ENCODE results near the gene NLRC3.

DNA sequence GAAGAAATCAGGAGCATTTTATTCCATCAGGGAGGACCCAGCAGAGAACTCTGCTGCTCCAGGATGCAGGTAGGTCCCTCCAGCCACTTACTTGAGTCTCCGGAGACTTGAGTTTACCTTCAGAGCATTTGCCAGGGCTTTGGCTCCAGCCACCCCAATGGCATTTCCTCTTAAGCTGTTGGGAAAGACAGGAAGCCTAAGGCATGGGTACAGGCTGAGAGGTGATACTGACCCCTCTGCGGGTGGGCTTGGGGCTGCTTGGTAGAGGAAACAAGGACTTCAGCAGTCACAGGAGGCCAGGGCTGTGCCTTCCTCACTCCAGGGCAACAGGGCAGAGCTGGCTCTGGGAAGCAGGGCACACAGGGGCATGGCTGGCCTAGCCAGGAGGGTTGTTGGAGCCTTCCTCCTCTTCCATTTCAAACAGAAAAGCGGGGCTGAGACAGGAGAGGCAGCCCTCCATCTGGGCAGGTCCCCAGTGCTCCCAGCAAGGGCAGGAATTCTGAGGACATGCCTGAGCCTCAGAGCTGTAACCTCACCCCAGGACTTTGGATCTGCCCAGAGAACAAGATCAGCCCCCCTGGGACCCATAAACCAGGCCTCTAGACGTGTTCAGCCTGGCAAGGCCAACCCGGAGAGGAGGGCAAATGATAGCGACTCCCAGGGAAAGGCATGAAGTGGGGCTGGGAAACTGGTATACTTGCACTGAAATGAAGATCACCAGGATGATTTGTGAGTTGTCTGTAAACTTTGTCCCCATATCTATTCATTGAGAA lies 34.4 kb downstream of the NLRC3 start:
- no peak for TF ChIP-seq HMGXB4 (CRISPR knock-in tag; IDR thresholded peaks at IDR 0.05)
- TF ChIP-seq, protein P1, sequence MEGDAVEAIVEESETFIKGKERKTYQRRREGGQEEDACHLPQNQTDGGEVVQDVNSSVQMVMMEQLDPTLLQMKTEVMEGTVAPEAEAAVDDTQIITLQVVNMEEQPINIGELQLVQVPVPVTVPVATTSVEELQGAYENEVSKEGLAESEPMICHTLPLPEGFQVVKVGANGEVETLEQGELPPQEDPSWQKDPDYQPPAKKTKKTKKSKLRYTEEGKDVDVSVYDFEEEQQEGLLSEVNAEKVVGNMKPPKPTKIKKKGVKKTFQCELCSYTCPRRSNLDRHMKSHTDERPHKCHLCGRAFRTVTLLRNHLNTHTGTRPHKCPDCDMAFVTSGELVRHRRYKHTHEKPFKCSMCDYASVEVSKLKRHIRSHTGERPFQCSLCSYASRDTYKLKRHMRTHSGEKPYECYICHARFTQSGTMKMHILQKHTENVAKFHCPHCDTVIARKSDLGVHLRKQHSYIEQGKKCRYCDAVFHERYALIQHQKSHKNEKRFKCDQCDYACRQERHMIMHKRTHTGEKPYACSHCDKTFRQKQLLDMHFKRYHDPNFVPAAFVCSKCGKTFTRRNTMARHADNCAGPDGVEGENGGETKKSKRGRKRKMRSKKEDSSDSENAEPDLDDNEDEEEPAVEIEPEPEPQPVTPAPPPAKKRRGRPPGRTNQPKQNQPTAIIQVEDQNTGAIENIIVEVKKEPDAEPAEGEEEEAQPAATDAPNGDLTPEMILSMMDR (IDR thresholded peaks at IDR 0.05) = no peak
- TF ChIP-seq, protein P2, sequence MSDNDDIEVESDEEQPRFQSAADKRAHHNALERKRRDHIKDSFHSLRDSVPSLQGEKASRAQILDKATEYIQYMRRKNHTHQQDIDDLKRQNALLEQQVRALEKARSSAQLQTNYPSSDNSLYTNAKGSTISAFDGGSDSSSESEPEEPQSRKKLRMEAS (CRISPR knock-in tag; IDR thresholded peaks at IDR 0.05) = no peak
- no peak for TF ChIP-seq JUN (CRISPR knock-in tag; IDR thresholded peaks at IDR 0.05)
